ENCODE measurements around the gene TTC34.
A peak's percentile ranks its signal among the peaks of the same experiment; 100 is the strongest.
"Not testable (repeated sequence)": the region's sequence is repeated elsewhere in the genome, so short reads cannot be mapped to it uniquely, and the experiment has no call there.

Gene TTC34

DNA sequence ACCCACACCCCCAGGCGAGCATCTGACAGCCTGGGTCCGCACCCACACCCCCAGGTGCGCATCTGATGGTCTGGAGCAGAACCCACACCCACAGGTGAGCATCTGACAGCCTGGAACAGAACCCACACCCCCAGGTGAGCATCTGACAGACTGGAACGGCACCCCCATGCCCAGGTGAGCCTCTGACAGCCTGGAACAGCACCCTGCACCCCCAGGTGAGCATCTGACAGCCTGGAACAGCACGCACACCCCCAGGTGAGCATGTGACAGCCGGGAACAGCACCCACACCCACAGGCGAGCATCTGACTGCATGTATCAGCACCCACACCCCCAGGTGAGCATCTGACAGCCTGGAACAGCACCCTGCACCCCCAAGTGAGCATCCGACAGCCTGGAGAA, 115.8 kb downstream of the TTC34 start:
- not testable (repeated sequence) for FAIRE-seq; DNase-seq (ENCODE audit: low spot score)

- not testable (repeated sequence) for DNase-seq (ENCODE audit: low spot score); FAIRE-seq
Measured at GRCh38 chr1:2684878-2685277, 116.6 kb downstream of the TTC34 start.

DNA sequence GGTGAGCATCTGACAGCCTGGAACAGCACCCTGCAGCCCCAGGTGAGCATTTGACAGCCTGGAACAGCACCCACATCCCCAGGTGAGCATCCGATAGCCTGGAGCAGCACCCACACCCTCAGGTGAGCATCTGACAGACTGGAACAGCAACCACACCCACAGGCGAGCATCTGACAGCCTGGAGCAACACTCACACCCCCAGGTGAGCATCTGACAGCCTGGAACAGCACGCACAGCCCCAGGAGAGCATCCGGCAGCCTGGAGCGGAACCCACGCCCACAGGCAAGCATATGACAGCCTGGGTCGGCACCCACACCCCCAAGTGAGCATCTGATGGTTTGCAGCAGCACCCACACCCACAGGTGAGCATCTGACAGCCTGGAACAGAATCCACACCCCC, 117.5 kb downstream of the TTC34 start:
- DNase-seq (ENCODE audit: low spot score): peak; percentile 2
- FAIRE-seq: not testable (repeated sequence)

DNA sequence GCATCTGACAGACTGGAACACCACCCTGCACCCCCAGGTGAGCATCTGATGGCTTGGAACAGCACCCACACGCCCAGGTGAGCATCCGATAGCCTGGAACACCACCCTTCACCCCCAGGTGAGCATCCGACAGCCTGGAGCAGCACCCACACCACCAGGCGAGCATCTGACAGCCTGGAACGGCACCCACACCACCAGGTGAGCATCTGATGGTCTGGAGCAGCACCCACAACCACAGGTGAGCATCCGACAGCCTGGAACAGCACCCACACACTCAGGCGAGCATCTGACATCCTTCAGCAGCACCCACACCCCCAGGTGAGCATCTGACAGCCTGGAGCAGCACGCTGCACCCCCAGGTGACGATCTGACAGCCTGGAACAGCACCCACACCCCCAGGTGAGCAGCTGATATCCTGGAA, 118.2 kb downstream of the TTC34 start:
- not testable (repeated sequence) for FAIRE-seq; DNase-seq (ENCODE audit: low spot score)

DNA sequence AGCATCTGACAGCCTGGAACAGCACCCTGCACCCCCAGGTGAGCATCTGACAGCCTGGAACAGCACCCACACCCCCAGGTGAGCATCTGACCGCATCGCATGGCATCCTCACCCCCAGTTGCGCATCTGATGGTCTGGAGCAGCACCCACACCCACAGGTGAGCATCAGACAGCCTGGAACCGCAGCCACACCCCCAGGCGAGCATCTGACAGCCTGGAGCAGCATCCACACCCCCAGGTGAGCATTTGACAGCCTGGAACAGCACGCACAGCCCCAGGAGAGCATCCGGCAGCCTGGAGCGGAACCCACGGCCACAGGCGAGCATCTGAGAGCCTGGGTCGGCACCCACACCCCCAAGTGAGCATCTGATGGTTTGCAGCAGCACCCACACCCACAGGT, 118.6 kb downstream of the TTC34 start:
- DNase-seq (ENCODE audit: low spot score); FAIRE-seq: not testable (repeated sequence)

DNA sequence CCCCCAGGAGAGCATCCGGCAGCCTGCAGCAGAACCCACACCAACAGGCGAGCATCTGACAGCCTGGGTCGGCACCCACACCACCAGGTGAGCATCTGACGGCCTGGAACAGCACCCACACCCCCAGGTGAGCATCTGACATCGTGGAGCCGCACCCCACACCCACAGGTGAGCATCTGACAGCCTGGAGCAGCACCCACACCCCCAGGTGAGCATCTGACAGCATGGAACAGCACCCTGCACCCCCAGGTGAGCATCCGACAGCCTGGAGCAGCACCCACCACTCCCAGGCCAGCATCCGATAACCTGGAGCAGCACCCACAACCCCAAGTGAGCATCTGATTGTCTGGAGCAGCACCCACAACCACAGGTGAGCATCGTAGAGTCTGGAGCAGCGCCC, 124.8 kb downstream of the TTC34 start:
- not testable (repeated sequence) for FAIRE-seq; DNase-seq (ENCODE audit: low spot score)

DNA sequence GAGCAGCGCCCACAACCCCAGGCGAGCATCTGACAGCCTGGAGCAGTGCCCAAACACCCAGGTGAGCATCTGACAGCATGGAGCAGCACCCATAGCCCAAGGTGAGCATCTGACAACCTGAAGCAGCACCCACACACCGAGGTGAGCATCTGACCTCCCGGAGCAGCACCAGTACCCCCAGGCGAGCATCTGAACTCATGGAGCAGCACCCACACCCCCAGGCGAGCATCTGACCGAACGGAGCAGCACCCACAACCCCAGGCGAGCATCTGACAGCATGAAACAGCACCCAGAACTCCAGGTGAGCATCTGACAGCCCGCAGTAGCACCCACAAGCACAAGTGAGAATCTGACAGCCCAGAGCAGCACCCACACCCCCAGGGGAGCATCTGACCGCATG, 129.8 kb downstream of the TTC34 start:
- DNase-seq (ENCODE audit: low spot score); FAIRE-seq: not testable (repeated sequence)

GRCh38 chr1:2659806-2660205, 141.7 kb downstream of the TTC34 start:
- not testable (repeated sequence) for FAIRE-seq

DNA sequence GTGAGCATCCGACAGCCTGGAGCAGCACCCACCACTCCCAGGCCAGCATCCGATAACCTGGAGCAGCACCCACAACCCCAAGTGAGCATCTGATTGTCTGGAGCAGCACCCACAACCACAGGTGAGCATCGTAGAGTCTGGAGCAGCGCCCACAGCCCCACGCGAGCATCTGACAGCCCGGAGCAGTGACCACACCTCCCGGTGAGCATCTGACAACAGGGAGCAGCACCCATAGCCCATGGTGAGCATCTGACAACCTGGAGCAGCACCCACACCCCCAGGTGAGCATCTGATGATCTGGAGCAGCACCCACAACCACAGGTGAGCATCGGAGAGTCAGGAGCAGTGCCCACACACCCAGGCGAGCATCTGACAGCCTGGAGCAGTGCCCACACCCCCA, 143.6 kb downstream of the TTC34 start:
- not testable (repeated sequence) for DNase-seq (ENCODE audit: low spot score); FAIRE-seq

More at GRCh38 chr1:2659806-2660205, 141.7 kb downstream of the TTC34 start:
- not testable (repeated sequence) for DNase-seq (ENCODE audit: low spot score)

- FAIRE-seq; DNase-seq (ENCODE audit: low spot score): not testable (repeated sequence)
Measured at GRCh38 chr1:2657124-2657523, 144.4 kb downstream of the TTC34 start.

GRCh38 chr1:2655598-2656434, 145.7 kb downstream of the TTC34 start:
- FAIRE-seq; DNase-seq (ENCODE audit: low spot score): not testable (repeated sequence)

DNA sequence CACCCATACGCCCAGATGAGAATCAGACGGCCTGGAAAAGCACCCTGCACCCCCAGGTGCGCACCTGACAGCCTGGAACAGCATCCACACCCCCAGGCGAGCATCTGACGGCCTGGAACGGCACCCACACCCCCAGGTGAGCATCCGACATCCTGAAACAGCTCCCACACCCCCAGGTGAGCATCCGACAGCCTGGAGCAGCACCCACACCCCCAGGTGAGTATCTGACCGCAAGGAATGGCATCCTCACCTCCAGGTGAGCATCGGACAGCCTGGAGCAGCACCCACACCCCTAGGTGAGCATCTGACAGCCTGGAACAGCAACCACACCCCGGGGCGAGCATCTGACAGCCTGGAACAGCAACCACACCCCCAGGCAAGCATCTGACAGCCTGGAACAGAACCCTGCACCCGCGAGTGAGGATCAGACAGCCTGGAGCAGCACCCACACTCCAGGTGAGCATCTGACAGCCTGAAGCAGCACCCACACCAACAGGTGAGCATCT, 147.0 kb downstream of the TTC34 start:
- not testable (repeated sequence) for FAIRE-seq; DNase-seq (ENCODE audit: low spot score)

- DNase-seq (ENCODE audit: low spot score); FAIRE-seq: not testable (repeated sequence)
Measured at GRCh38 chr1:2653741-2654442, 147.6 kb downstream of the TTC34 start.

DNA sequence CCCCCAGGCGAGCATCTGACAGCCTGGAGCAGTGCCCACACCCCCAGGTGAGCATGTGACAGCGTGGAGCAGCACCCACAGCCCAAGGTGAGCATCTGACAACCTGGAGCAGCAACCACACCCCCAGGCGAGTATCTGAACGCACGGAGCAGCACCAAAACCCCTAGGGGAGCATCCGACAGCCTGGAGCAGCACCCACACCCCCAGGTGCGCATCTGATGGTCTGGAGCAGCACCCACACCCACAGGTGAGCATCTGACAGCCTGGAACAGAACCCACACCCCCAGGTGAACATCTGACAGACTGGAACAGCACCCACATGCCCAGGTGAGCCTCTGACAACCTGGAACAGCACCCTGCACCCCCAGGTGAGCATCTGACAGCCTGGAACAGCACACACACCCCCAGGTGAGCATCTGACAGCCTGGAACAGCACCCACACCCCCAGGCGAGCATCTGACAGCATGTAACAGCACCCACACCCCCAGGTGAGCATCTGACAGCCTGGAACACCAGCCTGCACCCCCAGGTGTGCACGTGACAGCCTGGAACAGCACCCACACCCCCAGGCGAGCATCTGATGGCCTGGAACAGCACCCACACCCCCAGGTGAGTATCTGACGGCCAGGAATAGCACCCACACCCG, 148.4 kb downstream of the TTC34 start:
- FAIRE-seq; DNase-seq (ENCODE audit: low spot score): not testable (repeated sequence)

DNA sequence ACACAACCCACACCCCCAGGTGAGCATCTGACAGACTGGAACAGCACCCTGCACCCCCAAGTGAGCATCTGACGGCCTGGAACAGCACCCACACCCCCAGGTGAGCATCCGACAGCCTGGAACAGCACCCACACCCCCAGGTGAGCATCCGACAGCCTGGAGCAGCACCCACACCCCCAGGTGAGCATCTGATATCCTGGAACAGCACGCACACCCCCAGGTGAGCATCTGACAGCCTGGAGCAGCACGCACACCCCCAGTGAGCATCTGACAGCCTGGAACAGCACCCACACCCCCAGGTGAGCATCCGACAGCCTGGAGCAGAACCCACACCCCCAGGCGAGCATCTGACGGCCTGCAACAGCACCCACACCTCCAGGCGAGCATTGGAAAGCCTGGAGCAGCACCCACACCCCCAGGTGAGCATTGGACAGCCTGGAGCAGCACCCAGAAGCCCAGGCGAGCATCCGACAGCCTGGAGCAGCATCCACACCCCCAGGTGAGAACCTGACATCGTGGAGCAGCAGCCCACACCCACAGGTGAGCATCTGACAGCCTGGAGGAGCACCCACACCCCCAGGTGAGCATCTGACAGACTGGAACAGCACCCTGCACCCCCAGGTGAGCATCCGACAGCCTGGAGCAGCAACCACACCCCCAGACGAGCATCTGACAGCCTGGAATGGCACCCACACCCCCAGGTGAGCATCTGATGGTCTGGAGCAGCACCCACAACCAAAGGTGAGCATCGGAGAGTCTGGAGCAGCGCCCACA, 149.2 kb downstream of the TTC34 start:
- DNase-seq (ENCODE audit: low spot score); FAIRE-seq: not testable (repeated sequence)

- DNase-seq (ENCODE audit: low spot score) (no peak), FAIRE-seq (no peak)
Measured at GRCh38 chr1:2650967-2651645, 150.4 kb downstream of the TTC34 start.

DNA sequence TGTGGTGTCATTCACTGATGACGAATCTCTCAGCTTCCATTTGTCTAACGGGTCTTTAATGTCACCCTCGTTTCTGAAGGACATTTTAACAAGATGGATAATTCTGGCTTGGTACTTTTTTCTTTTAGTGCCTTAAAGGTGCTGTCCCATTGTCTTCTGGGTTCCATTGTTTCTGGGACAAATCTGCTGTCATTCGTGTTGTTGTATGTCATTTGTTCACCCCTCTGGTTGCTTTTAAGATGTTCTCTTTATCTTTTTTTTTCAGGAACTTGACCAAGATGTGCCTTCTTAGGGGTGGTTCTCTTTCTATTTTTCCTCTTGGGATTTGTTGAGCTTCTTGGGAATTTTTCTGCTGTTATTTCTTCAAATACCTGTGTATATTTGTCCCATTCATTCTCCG, 154.7 kb downstream of the TTC34 start:
- no peak for FAIRE-seq

GRCh38 chr1:2645776-2646175, 155.7 kb downstream of the TTC34 start:
- FAIRE-seq (no peak), DNase-seq (ENCODE audit: low spot score) (no peak)

More for the DNA sequence above, 154.7 kb downstream of the TTC34 start:
- no peak for DNase-seq (ENCODE audit: low spot score)

DNA sequence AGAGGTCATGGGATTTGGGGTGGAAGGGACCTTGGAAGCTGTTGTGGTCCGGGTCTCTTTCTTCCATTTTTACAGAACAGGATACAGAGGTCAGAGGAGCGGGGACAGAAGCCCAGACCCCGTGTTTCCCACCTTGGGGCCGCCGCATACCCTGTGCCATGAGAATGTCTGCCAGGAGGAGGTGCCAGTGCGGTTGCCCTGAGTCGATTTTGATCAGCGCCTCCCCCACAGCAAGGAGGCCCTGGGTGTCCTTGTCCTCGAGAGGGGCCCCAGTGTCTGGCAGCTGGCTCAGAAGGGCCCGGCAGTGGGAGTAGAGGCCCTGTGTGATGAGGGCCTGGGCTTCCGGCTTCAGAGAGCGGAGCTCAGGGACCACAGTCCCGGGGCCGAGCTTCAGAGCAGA, 156.3 kb downstream of the TTC34 start:
- DNase-seq (ENCODE audit: low spot score): no peak
- FAIRE-seq: no peak

DNA sequence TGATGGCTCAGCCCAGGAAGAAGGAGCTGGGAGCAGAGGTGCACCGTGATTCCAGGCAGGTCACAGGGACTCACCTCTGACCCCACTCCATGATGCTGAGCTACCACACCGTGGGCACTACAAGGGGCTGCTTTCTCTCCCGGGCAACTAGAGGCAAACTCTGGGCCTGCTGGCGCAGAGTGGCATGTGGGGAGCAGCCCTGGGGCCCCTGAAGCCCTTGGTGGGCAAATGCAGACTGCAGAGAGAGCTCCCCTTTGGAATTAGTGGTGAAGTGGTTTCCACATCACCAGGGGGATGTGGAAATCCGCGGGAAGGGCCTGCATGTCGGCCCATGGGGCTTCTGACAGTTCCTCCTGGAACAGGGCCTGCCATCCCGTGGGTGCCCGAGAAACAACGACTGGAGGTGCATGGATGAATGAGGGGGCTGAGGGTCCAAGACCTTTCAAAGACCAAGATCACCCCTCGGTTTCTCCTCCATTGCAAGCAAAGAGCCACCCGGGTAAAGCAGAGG, 156.8 kb downstream of the TTC34 start:
- FAIRE-seq (no peak), DNase-seq (ENCODE audit: low spot score) (no peak)
